NCI-H1417 (cell line): ENCODE results near the gene SLC22A5.
A peak's percentile ranks its signal among the peaks of the same experiment; 100 is the strongest.

ENCODE experiments used
- DNase-seq, 3 experiments: peaks; one replicate each; lab custom pipeline; 2025; lab: John Stamatoyannopoulos, UW

The SLC22A5 gene

GRCh38 chr5:132365213-132365612, 4.3 kb upstream of the SLC22A5 start:
- no peak for DNase-seq

GRCh38 chr5:132368186-132368585, 1.3 kb upstream of the SLC22A5 start:
- DNase-seq = peak in 1 of 3 experiments; percentile 2

- no peak for DNase-seq
Observed at GRCh38 chr5:132369007-132369473, 470 bp upstream of the SLC22A5 start.

- peak in 1 of 3 experiments; percentile 18 for DNase-seq
Observed at GRCh38 chr5:132370181-132370970, 866 bp downstream of the SLC22A5 start.

GRCh38 chr5:132370971-132371602, 1.6 kb downstream of the SLC22A5 start:
- DNase-seq = no peak

- no peak for DNase-seq
Observed at GRCh38 chr5:132371603-132371994, 2.1 kb downstream of the SLC22A5 start.

GRCh38 chr5:132372127-132372526, 2.6 kb downstream of the SLC22A5 start:
- no peak for DNase-seq

- no peak for DNase-seq
Observed at GRCh38 chr5:132372542-132372941, 3.0 kb downstream of the SLC22A5 start.

- no peak for DNase-seq
Observed at GRCh38 chr5:132375957-132376356, 6.4 kb downstream of the SLC22A5 start.

- DNase-seq = no peak
Observed at GRCh38 chr5:132376694-132377641, 7.5 kb downstream of the SLC22A5 start.

GRCh38 chr5:132377738-132378137, 8.2 kb downstream of the SLC22A5 start:
- no peak for DNase-seq

GRCh38 chr5:132378580-132378979, 9.1 kb downstream of the SLC22A5 start:
- peak in 1 of 3 experiments; percentile 64 for DNase-seq

GRCh38 chr5:132380047-132380446, 10.5 kb downstream of the SLC22A5 start:
- DNase-seq = no peak

- no peak for DNase-seq
Observed at GRCh38 chr5:132380741-132381140, 11.2 kb downstream of the SLC22A5 start.

- DNase-seq = no peak
Observed at GRCh38 chr5:132381614-132382013, 12.1 kb downstream of the SLC22A5 start.

GRCh38 chr5:132383261-132383660, 13.8 kb downstream of the SLC22A5 start:
- DNase-seq = no peak

GRCh38 chr5:132383984-132384383, 14.5 kb downstream of the SLC22A5 start:
- no peak for DNase-seq

GRCh38 chr5:132384506-132385050, 15.1 kb downstream of the SLC22A5 start:
- DNase-seq = no peak

GRCh38 chr5:132385326-132386105, 16.0 kb downstream of the SLC22A5 start:
- peak; percentile 29 to 67 (median 38) for DNase-seq

- peak; percentile 16 to 55 (median 40) for DNase-seq
Observed at GRCh38 chr5:132386644-132387286, 17.3 kb downstream of the SLC22A5 start.
